HG03025 (cell line): ENCODE measurements around the gene FAM170B.

Experiments used
- ATAC-seq: cut with Tn5 transposase; IDR thresholded peaks from one replicate; pipeline ENCODE4 v1.9.1; 2021; ENCODE audit warnings: mild to moderate bottlenecking, moderate library complexity; ENCODE audit not compliant: unreplicated experiment, low FRiP score

Gene FAM170B

GRCh38 chr10:49131507-49132361 is 2.1 kb downstream of the FAM170B start:
- ATAC-seq, result no peak

DNA sequence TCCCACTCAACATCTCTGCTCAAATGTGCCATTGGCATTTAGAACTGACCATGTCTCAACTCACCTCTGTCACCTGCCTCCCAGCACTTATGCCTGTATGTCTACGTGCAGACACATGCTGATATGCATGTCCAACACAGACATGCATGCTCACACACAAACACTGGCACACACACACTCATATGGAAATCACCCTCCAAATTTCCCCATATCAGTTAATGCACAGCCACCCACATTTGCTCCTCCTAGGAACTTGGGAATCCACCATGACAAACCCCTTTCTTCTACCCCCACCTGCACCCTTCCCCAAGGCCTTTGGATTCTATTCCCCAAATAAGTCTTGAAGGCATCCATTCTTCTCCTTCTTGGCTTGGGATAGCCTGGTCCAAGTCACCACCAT is 4.4 kb downstream of the FAM170B start:
- ATAC-seq, result no peak

GRCh38 chr10:49128854-49129253 is 5.0 kb downstream of the FAM170B start:
- ATAC-seq, result no peak

- ATAC-seq, result no peak
These were observed 9.6 kb downstream of the FAM170B start for GRCh38 chr10:49123981-49124950.

- ATAC-seq, result no peak
These were observed 12.9 kb downstream of the FAM170B start for GRCh38 chr10:49120911-49121310.

- no peak for ATAC-seq
These were observed 14.1 kb downstream of the FAM170B start for GRCh38 chr10:49119746-49120145.

DNA sequence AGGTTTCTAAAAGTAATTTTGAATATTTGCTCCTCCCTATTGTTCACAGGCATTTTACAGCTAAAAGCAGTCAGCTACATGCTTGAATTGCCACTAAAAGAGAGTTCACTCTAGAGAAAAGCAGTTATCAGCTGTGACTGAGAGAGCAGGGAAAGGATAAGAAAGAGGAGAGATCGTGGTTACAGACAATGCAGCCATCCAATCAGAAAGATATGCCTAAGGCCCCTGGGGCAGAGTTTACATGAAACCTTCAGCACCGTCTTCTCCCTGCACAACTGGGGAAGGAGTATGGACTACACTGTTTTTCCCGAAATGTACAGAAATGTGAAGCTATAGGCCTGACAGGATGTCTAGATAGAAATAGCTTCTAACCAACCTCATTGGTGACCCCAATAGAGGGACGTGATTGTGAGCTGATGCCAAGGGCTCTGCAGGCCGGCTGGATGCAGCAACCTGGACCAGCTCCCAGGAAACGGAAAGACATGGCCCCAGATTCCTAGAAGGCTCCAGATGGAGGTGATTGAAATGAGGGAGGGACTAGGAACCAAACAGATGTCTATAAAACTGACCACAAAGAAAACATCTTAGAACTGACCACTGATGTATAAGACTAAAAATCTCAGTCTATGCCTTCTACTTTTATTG is 15.3 kb downstream of the FAM170B start:
- ATAC-seq, result no peak

GRCh38 chr10:49117376-49118070 is 16.3 kb downstream of the FAM170B start:
- ATAC-seq, result no peak

GRCh38 chr10:49116509-49117375 is 17.1 kb downstream of the FAM170B start:
- no peak for ATAC-seq

DNA sequence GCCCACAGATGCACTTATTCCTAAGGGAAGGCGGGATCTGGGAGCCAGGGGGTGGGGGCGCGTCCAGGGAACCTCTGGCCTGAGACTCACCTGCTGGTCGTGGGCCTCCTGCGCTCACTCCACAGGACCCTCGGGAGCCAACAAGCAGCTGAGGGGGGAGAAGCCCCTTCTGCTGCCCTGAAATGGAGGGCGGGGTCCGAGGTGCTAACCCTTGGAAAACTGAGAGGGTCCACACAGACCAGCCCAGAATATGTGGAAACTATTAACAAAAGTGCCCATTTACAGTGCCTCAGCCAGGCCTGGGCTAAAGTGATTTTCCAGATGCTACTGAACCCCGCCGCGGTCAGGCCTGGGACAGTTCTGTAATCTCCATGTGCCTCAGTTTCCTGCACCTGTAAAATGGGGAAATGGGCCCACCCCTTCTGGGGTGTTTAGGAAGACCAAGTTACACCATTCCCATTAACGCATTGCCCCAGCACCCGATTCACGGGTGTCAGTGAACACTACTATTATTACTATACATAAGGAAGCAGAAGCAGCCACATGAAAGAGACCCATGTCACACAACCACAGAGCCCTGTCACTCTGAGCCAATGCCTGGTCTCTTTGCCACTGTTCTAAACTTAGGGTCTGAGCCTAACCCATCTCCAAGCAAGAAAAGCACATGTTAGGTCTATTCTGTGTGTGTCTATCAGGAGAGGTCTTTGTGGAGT is 17.9 kb downstream of the FAM170B start:
- no peak for ATAC-seq

- no peak for ATAC-seq
These were observed 18.6 kb downstream of the FAM170B start, which contains the start of gene VSTM4 for GRCh38 chr10:49115015-49115795. TSS of gene VSTM4 (minus strand) at chr10:49115522. CDS start at chr10:49115485, 37 bp downstream.

DNA sequence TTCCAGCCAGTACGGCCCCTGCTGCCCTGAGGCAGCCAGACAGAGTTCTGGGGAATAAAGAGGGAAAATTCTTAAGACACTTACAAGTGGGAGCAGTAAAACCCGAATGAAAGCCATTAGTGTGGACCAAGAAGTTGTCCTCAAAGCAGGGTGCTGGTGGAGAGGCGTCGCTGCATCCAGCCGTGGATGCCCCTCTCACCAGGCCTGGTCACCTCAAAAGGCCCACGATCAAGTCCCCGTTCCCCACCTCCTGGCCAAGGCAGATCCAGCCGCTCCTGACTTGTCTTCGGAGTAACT is 19.2 kb downstream of the FAM170B start:
- no peak for ATAC-seq

DNA sequence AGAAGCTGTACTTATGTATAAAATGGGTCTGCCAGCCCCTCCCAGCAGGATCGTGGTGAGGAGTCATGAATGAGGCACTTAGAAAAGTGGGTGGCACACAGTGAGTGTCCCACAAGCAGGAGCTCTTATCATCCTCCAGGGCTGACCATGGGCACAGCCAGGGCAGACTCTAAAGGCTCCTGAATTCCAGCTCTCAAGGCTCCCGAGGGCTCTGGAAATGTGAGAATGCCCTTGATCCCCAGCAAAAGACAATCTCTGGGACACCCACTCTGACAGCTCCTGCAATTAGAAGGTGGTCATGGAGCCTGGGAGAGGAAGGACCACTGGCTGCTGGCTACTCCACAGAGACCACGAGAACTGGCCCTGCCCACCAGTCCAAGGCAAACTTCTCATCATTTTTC is 20.1 kb downstream of the FAM170B start:
- no peak for ATAC-seq

DNA sequence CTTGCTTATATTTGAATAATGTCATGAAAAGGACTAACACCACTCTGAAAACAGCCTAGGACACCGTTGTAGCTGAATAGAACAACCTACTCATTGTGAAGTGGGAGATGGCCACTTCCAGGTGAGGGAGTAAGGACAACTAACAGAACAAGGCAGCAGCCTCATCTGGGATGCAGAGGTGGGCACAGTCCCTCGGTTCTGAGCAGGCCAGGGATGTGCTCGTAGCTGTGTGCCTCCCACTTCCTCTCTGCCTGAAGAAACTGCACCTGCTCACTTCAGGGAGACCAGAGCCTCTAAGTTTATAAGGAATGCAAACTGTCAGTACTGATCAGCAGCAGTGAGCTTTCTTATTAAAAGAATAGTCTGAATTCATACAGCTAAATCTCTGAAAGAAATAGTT is 21.0 kb downstream of the FAM170B start:
- ATAC-seq, result no peak

DNA sequence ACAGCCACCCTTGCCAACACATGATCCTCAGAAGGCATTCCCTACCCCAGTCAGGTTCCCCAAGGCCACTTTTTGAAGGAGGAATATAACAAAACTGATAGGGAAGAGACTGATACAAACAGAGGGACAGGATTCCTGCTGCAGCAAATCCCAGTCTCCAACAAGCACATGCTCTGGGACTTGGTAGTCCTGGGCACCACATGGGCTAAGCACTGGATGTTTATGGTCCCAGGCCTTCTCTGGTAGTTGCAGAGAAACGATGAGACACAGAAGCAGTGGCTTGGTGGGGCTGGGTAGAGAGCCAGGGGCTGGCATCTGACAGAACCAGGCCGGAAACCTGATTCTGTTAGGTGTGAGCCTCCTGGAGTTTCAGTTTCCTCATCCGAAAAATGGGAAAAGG is 21.7 kb downstream of the FAM170B start:
- ATAC-seq, result no peak

GRCh38 chr10:49111320-49111698 is 22.5 kb downstream of the FAM170B start:
- no peak for ATAC-seq

GRCh38 chr10:49110684-49111319 is 23.0 kb downstream of the FAM170B start:
- no peak for ATAC-seq
